Endothelial cell of umbilical vein (primary cell): ENCODE results near the gene GIMAP6.
"Not testable (repeated sequence)": the region's sequence is repeated elsewhere in the genome, so short reads cannot be mapped to it uniquely, and the experiment has no call there.

Source experiments
- MYC ChIP-seq: IDR thresholded peaks from one replicate; pipeline ENCODE4 v1.6.1; 2011; ENCODE audit warnings: mild to moderate bottlenecking, low read depth, low read length
- TF ChIP-seq, protein P1 (sequence below), 2 donors: IDR thresholded peaks; 1 replicate in 1 of 2; 2 replicates in 1 of 2; pipeline ENCODE4 v1.5.1; 2011; ENCODE audit warnings: low read length in 2 of 2, mild to moderate bottlenecking in 2 of 2, moderate library complexity in 2 of 2, control low read depth in 1 of 2, inconsistent platforms in 1 of 2, low read depth in 1 of 2; ENCODE audit not compliant: insufficient read depth in 1 of 2; ENCODE audit errors: extremely low read depth in 1 of 2

DNA sequence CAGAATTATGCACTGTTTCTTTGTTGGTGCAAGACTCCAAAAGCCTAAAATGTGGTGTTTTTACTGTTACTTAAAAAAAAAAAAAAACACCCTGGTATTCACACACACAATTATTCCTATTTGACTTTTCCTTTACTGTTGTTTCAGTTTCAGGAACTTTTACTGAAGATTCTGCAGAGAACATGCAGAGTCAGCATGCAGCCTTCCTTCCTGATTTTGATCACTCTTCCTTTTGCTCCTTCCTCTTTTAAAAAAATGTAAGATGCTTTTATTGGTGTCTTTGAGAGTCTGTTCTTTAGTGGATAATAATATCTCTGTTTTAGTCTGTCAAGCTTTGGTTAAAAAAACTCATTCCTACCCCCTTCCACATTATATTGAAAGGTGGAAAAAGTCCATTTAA, 44.1 kb upstream of the GIMAP6 start:
- TF ChIP-seq, protein P1, sequence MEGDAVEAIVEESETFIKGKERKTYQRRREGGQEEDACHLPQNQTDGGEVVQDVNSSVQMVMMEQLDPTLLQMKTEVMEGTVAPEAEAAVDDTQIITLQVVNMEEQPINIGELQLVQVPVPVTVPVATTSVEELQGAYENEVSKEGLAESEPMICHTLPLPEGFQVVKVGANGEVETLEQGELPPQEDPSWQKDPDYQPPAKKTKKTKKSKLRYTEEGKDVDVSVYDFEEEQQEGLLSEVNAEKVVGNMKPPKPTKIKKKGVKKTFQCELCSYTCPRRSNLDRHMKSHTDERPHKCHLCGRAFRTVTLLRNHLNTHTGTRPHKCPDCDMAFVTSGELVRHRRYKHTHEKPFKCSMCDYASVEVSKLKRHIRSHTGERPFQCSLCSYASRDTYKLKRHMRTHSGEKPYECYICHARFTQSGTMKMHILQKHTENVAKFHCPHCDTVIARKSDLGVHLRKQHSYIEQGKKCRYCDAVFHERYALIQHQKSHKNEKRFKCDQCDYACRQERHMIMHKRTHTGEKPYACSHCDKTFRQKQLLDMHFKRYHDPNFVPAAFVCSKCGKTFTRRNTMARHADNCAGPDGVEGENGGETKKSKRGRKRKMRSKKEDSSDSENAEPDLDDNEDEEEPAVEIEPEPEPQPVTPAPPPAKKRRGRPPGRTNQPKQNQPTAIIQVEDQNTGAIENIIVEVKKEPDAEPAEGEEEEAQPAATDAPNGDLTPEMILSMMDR (IDR thresholded peaks at IDR 0.05; ENCODE audit: extremely low read depth in 1 of 2, insufficient read depth in 1 of 2, low read depth in 1 of 2, low read length in 2 of 2), result not testable (repeated sequence)
- not testable (repeated sequence) for TF ChIP-seq MYC
